ENCODE results near the gene EPB41L4A. TPM values are rescaled to one million over a fixed set of nuclear protein-coding genes. Genes with fewer than 3 reads are reported as not detected.

Gene EPB41L4A
- total RNA-seq, 1 experiment from 2014 or later, result 5.2 TPM

GRCh38 chr5:112126982-112127381 lies 292.1 kb downstream of the EPB41L4A start (continued):
- no peak for TF ChIP-seq CTCF (IDR thresholded peaks at IDR 0.05)
- TF ChIP-seq ZNF232 (CRISPR knock-in tag; IDR thresholded peaks at IDR 0.05), result no peak
- TF ChIP-seq NR1H2 (CRISPR knock-in tag; IDR thresholded peaks at IDR 0.05), result no peak
- no peak for TF ChIP-seq AFF4 (CRISPR knock-in tag; IDR thresholded peaks at IDR 0.05; ENCODE audit: borderline replicate concordance)
- no peak for TF ChIP-seq NFYB (CRISPR knock-in tag; conservative IDR thresholded peaks at IDR 0.05; ENCODE audit: low read depth)
- no peak for TF ChIP-seq MXD4 (CRISPR knock-in tag; IDR thresholded peaks at IDR 0.05; ENCODE audit: borderline replicate concordance)
- no peak for TF ChIP-seq JAZF1 (CRISPR knock-in tag; IDR thresholded peaks at IDR 0.05)

GRCh38 chr5:112125903-112126302 lies 293.2 kb downstream of the EPB41L4A start:
- CTCF ChIA-PET, result no interaction called here
- Mint-ChIP-seq H3K27ac (no peak overlapping the region), H3K27me3 (ENCODE audit: low read depth) (no peaks in the 10 kb centered on the region), H3K4me3 (no peak overlapping the region), H3K9me3 (no peaks in the 10 kb centered on the region), H3K36me3 (no peaks in the 10 kb centered on the region), H3K4me1 (peaks cover 3% of the 10 kb centered on the region; the same call in 1 of the 2 replicates)
- no peak for DNase-seq (ENCODE audit: low spot score)
- POLR2A ChIA-PET, result interaction anchor here (0.6 kb wide), 1 partner anchor 524 kb away, joined by 3 read pairs; no protein-coding TSS in a partner anchor
- ATAC-seq, result no peak
- no peak for TF ChIP-seq IRF1 (CRISPR knock-in tag; IDR thresholded peaks at IDR 0.05)
- TF ChIP-seq ELF4 (CRISPR knock-in tag; IDR thresholded peaks at IDR 0.05; ENCODE audit: low read depth), result no peak
- no peak for TF ChIP-seq ATF1 (CRISPR knock-in tag; IDR thresholded peaks at IDR 0.05)
- no peak for TF ChIP-seq ERG (CRISPR knock-in tag; IDR thresholded peaks at IDR 0.05)
- no peak for TF ChIP-seq ZNF281 (CRISPR knock-in tag; IDR thresholded peaks at IDR 0.05)
- TF ChIP-seq CREB1 (CRISPR knock-in tag; IDR thresholded peaks at IDR 0.05), result no peak
- no peak for TF ChIP-seq NR2C2 (CRISPR knock-in tag; IDR thresholded peaks at IDR 0.05)
- no peak for TF ChIP-seq ETV6 (CRISPR knock-in tag; IDR thresholded peaks at IDR 0.05)
- no peak for TF ChIP-seq USF2 (CRISPR knock-in tag; IDR thresholded peaks at IDR 0.05)
- TF ChIP-seq JAZF1 (CRISPR knock-in tag; IDR thresholded peaks at IDR 0.05), result no peak
- TF ChIP-seq ZSCAN18 (CRISPR knock-in tag; IDR thresholded peaks at IDR 0.05), result no peak
- no peak for TF ChIP-seq ZNF416 (CRISPR knock-in tag; IDR thresholded peaks at IDR 0.05)
- TF ChIP-seq CREM (CRISPR knock-in tag; IDR thresholded peaks at IDR 0.05), result no peak
- TF ChIP-seq GABPB1 (CRISPR knock-in tag; IDR thresholded peaks at IDR 0.05), result no peak
- no peak for TF ChIP-seq E2F1 (CRISPR knock-in tag; IDR thresholded peaks at IDR 0.05)
